Epithelial cell of proximal tubule (primary cell): Measurements from ENCODE around the gene CAMTA1. TPM values are rescaled to one million over a fixed set of nuclear protein-coding genes. Genes with fewer than 3 reads are reported as not detected.

Experiments used
- DNase-seq: peaks from one replicate; pipeline ENCODE4 v3.0.0-alpha.2; 2011; ENCODE audit warnings: low read depth
- H3K4me3 ChIP-seq: 2 replicates; pipeline ENCODE4 v1.5.1; 2011; ENCODE audit warnings: low read depth, mild to moderate bottlenecking, low read length
- CTCF ChIP-seq: conservative IDR thresholded peaks from 2 replicates; pipeline ENCODE4 v1.5.1; 2012; ENCODE audit warnings: low read depth, mild to moderate bottlenecking, low read length
- total RNA-seq: library from RNA; depleted of rRNA; stranded (reverse); fragments of >200 nt; gene quantifications from 2 replicates; pipeline ENCODE4 v1.2.3, GENCODE V29; 2015

Gene CAMTA1
- total RNA-seq, 1 donor from 2014 or later: 79.2 TPM

- no peak for TF ChIP-seq CTCF
- no peak for DNase-seq
- H3K4me3 ChIP-seq: no peak overlapping the region
Observed at GRCh38 chr1:7293702-7294629, 508.7 kb downstream of the CAMTA1 start.

- no peak for TF ChIP-seq CTCF
- no peak for DNase-seq
- no peak overlapping the region for H3K4me3 ChIP-seq
Observed at GRCh38 chr1:7294636-7295035, 509.4 kb downstream of the CAMTA1 start.

- TF ChIP-seq CTCF: no peak
- no peak overlapping the region for H3K4me3 ChIP-seq
- DNase-seq: no peak
Observed at GRCh38 chr1:7295946-7296345, 510.7 kb downstream of the CAMTA1 start.

GRCh38 chr1:7296968-7297367, 511.7 kb downstream of the CAMTA1 start:
- DNase-seq: no peak
- no peak for TF ChIP-seq CTCF

GRCh38 chr1:7298145-7298544, 512.9 kb downstream of the CAMTA1 start:
- DNase-seq: no peak
- H3K4me3 ChIP-seq: no peak overlapping the region
- no peak for TF ChIP-seq CTCF

More at GRCh38 chr1:7296968-7297367, 511.7 kb downstream of the CAMTA1 start:
- no peak overlapping the region for H3K4me3 ChIP-seq

GRCh38 chr1:7298749-7299151, 513.5 kb downstream of the CAMTA1 start:
- H3K4me3 ChIP-seq: no peak overlapping the region
- no peak for TF ChIP-seq CTCF
- no peak for DNase-seq
